Measurements from ENCODE around the gene CCDC93.

CCDC93 gene

DNA sequence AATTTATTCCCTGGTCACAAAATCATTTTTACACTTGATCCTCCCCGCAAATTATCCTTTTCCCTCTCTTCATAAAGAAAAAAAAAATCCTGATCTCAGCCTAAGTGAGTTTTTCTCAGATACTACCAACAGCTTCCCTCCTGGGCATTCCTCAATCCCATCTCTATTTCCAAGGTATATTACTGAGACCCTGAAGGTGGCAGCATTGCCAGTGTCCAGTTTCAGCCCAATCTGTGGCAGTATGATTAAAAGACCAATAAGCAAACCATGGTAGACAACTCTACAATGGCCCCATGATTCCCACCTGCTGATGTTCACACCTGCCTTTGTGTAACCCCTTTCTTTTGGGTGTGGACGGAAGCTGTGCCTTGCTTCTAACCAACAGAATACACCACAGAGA is 45.1 kb downstream of the CCDC93 start:
- TF ChIP-seq POLR2A (IDR thresholded peaks at IDR 0.05; ENCODE audit: low read depth, low read length) (no peak), SPI1 (IDR thresholded peaks at IDR 0.05; ENCODE audit: low read depth, low read length) (no peak), POU2F2 (IDR thresholded peaks at IDR 0.05; ENCODE audit: low read depth, low read length) (no peak), TAF1 (IDR thresholded peaks at IDR 0.05; ENCODE audit: low read depth, low read length) (no peak)
- no peak for FAIRE-seq

GRCh38 chr2:117967977-117968718 is 45.7 kb downstream of the CCDC93 start:
- no peak for TF ChIP-seq POLR2AphosphoS5 (IDR thresholded peaks at IDR 0.05; ENCODE audit: low read depth, low read length)
- no peak for TF ChIP-seq TAF1 (IDR thresholded peaks at IDR 0.05; ENCODE audit: low read depth, low read length)
- no peak for TF ChIP-seq PAX5 (IDR thresholded peaks at IDR 0.05; ENCODE audit: insufficient read depth, low read length, severe bottlenecking)
- TF ChIP-seq POU2F2 (IDR thresholded peaks at IDR 0.05; ENCODE audit: low read depth, low read length), result no peak
- TF ChIP-seq SPI1 (IDR thresholded peaks at IDR 0.05; ENCODE audit: low read depth, low read length), result no peak
- TF ChIP-seq POLR2A (IDR thresholded peaks at IDR 0.05; ENCODE audit: low read depth, low read length), result no peak
- DNase-seq (ENCODE audit: insufficient read length, low spot score), result no peak
- no peak for FAIRE-seq

More for the DNA sequence above, 45.1 kb downstream of the CCDC93 start:
- DNase-seq (ENCODE audit: insufficient read length, low spot score), result no peak

- TF ChIP-seq POLR2A (IDR thresholded peaks at IDR 0.05; ENCODE audit: low read depth, low read length), result no peak
- TF ChIP-seq POLR2AphosphoS5 (IDR thresholded peaks at IDR 0.05; ENCODE audit: low read depth, low read length), result no peak
- no peak for TF ChIP-seq PAX5 (IDR thresholded peaks at IDR 0.05; ENCODE audit: insufficient read depth, low read length, severe bottlenecking)
- no peak for TF ChIP-seq TAF1 (IDR thresholded peaks at IDR 0.05; ENCODE audit: low read depth, low read length)
- TF ChIP-seq SPI1 (IDR thresholded peaks at IDR 0.05; ENCODE audit: low read depth, low read length), result no peak
- no peak for TF ChIP-seq POU2F2 (IDR thresholded peaks at IDR 0.05; ENCODE audit: low read depth, low read length)
- DNase-seq (ENCODE audit: insufficient read length, low spot score), result no peak
- no peak for FAIRE-seq
These were observed 50.4 kb downstream of the CCDC93 start for GRCh38 chr2:117963446-117963845.

DNA sequence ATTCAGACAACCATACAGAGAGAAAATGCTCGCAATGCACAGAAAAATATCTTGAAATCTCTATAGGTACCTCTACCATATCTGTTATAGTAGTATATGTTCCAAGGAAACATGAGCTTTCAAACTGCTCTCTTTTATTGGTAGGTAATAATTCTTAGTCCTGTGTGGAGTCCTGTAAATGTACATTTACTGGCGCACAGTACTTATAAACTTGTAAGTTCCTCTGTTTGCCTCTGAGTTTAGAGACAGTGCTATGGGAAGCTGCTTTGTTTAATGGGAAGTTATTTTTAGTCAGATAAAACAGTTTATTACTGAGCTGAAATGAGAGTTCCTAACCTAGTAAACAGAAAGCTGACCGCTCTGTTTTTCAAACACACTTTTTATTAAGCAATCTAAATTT is 52.7 kb downstream of the CCDC93 start:
- no peak for TF ChIP-seq POU2F2 (IDR thresholded peaks at IDR 0.05; ENCODE audit: low read depth, low read length)
- TF ChIP-seq POLR2AphosphoS5 (IDR thresholded peaks at IDR 0.05; ENCODE audit: low read depth, low read length), result no peak
- TF ChIP-seq TAF1 (IDR thresholded peaks at IDR 0.05; ENCODE audit: low read depth, low read length), result no peak
- no peak for TF ChIP-seq POLR2A (IDR thresholded peaks at IDR 0.05; ENCODE audit: low read depth, low read length)
- no peak for TF ChIP-seq PAX5 (IDR thresholded peaks at IDR 0.05; ENCODE audit: insufficient read depth, low read length, severe bottlenecking)
- TF ChIP-seq SPI1 (IDR thresholded peaks at IDR 0.05; ENCODE audit: low read depth, low read length), result no peak
- no peak for DNase-seq (ENCODE audit: insufficient read length, low spot score)
- FAIRE-seq, result no peak

DNA sequence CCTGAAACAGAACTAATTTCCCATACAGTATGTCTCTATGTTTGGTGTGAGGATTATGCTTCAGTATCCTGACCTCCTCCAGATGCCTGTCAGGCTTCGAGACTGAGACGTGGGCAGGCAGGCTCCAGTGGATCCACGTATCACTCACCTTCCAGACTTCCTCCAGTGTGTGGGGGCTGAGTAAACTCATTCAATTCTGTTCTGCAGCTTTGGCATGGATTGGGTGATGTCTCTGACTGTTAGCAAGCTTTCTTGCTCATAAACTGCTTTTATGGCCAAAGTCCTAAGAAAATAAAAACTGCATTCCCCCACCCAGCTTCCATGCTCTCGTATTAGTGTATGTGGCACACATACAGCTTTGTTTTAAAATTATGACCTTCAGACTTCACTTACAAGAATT is 53.6 kb downstream of the CCDC93 start:
- TF ChIP-seq POLR2A (IDR thresholded peaks at IDR 0.05; ENCODE audit: low read depth, low read length), result no peak
- no peak for TF ChIP-seq SPI1 (IDR thresholded peaks at IDR 0.05; ENCODE audit: low read depth, low read length)
- DNase-seq (ENCODE audit: insufficient read length, low spot score), result no peak
- FAIRE-seq, result no peak

DNA sequence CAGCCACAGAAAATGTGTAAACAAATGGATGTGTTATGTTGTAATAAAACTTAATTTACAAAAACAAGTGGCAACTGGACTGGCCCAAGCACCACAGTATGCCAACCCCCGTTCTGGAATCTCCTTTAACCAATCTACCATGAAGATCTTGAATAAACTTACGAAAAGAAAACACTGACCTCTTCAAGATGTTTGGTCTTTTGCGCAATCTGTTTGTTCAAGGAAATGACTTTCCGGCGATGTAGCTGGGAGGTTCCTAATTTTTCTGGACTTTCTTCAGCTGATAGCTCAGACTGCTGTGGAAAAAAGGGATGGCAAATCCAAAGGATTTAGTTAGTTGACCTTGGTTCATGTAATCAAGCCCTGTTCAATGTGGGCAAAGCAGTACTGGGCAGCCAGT is 55.7 kb downstream of the CCDC93 start:
- no peak for DNase-seq (ENCODE audit: insufficient read length, low spot score)
- FAIRE-seq, result no peak
- no peak for TF ChIP-seq SPI1 (IDR thresholded peaks at IDR 0.05; ENCODE audit: low read depth, low read length)
- TF ChIP-seq POU2F2 (IDR thresholded peaks at IDR 0.05; ENCODE audit: low read depth, low read length), result no peak
- no peak for TF ChIP-seq PAX5 (IDR thresholded peaks at IDR 0.05; ENCODE audit: insufficient read depth, low read length, severe bottlenecking)
- no peak for TF ChIP-seq POLR2A (IDR thresholded peaks at IDR 0.05; ENCODE audit: low read depth, low read length)
- TF ChIP-seq TAF1 (IDR thresholded peaks at IDR 0.05; ENCODE audit: low read depth, low read length), result no peak
- no peak for TF ChIP-seq POLR2AphosphoS5 (IDR thresholded peaks at IDR 0.05; ENCODE audit: low read depth, low read length)

GRCh38 chr2:117957616-117958015 is 56.3 kb downstream of the CCDC93 start:
- FAIRE-seq (no peak), DNase-seq (ENCODE audit: insufficient read length, low spot score) (no peak)
- TF ChIP-seq POU2F2 (IDR thresholded peaks at IDR 0.05; ENCODE audit: low read depth, low read length), result no peak
- TF ChIP-seq TAF1 (IDR thresholded peaks at IDR 0.05; ENCODE audit: low read depth, low read length), result no peak
- no peak for TF ChIP-seq PAX5 (IDR thresholded peaks at IDR 0.05; ENCODE audit: insufficient read depth, low read length, severe bottlenecking)
- TF ChIP-seq POLR2AphosphoS5 (IDR thresholded peaks at IDR 0.05; ENCODE audit: low read depth, low read length), result no peak
- TF ChIP-seq POLR2A (IDR thresholded peaks at IDR 0.05; ENCODE audit: low read depth, low read length), result no peak
- TF ChIP-seq SPI1 (IDR thresholded peaks at IDR 0.05; ENCODE audit: low read depth, low read length), result no peak

GRCh38 chr2:117956036-117956796 is 57.7 kb downstream of the CCDC93 start:
- TF ChIP-seq POLR2AphosphoS5 (IDR thresholded peaks at IDR 0.05; ENCODE audit: low read depth, low read length) (no peak), TAF1 (IDR thresholded peaks at IDR 0.05; ENCODE audit: low read depth, low read length) (no peak)
- no peak for FAIRE-seq
- no peak for DNase-seq (ENCODE audit: insufficient read length, low spot score)

DNA sequence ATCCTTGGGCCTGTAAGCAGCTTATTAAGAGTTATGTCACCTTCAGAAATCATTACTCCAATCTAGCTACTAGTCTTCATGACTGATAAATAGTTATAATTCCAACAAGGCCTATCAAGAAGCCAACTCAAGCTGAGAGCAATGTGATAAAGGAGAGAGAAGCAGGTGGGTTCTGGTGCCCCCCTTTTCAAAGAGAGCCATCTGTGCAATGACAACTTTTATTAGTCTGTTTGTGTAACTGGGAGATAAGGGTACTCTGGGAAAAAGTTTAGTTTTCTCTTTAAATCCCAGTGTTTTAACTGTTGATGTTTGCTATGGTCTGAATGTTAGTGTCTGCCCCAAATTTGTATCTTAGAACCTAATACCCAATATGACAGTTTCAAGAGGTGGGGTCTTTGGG is 60.6 kb downstream of the CCDC93 start:
- TF ChIP-seq POLR2A (IDR thresholded peaks at IDR 0.05; ENCODE audit: low read depth, low read length) (no peak), TAF1 (IDR thresholded peaks at IDR 0.05; ENCODE audit: low read depth, low read length) (no peak), POLR2AphosphoS5 (IDR thresholded peaks at IDR 0.05; ENCODE audit: low read depth, low read length) (no peak), SPI1 (IDR thresholded peaks at IDR 0.05; ENCODE audit: low read depth, low read length) (no peak), POU2F2 (IDR thresholded peaks at IDR 0.05; ENCODE audit: low read depth, low read length) (no peak), PAX5 (IDR thresholded peaks at IDR 0.05; ENCODE audit: insufficient read depth, low read length, severe bottlenecking) (no peak)
- FAIRE-seq (no peak), DNase-seq (ENCODE audit: insufficient read length, low spot score) (no peak)

GRCh38 chr2:117952701-117953100 is 61.2 kb downstream of the CCDC93 start:
- no peak for FAIRE-seq
- DNase-seq (ENCODE audit: insufficient read length, low spot score), result no peak
- TF ChIP-seq TAF1 (IDR thresholded peaks at IDR 0.05; ENCODE audit: low read depth, low read length), result no peak
- TF ChIP-seq POLR2AphosphoS5 (IDR thresholded peaks at IDR 0.05; ENCODE audit: low read depth, low read length), result no peak
- TF ChIP-seq POLR2A (IDR thresholded peaks at IDR 0.05; ENCODE audit: low read depth, low read length), result no peak
- TF ChIP-seq SPI1 (IDR thresholded peaks at IDR 0.05; ENCODE audit: low read depth, low read length), result no peak
- TF ChIP-seq POU2F2 (IDR thresholded peaks at IDR 0.05; ENCODE audit: low read depth, low read length), result no peak
- no peak for TF ChIP-seq PAX5 (IDR thresholded peaks at IDR 0.05; ENCODE audit: insufficient read depth, low read length, severe bottlenecking)
